WI38 (cell line): ENCODE data around the gene NTN1.
A peak's percentile ranks its signal among the peaks of the same experiment; 100 is the strongest.

ENCODE experiments used
- H3K4me3 ChIP-seq: 2 replicates; pipeline ENCODE4 v1.5.1; 2011; ENCODE audit warnings: low read depth, mild to moderate bottlenecking, control low read depth, low read length
- TF ChIP-seq, protein P1 (sequence below): IDR thresholded peaks from 2 replicates; pipeline ENCODE4 v1.5.1; 2012; ENCODE audit warnings: low read depth, mild to moderate bottlenecking, control low read depth, low read length

NTN1 gene

DNA sequence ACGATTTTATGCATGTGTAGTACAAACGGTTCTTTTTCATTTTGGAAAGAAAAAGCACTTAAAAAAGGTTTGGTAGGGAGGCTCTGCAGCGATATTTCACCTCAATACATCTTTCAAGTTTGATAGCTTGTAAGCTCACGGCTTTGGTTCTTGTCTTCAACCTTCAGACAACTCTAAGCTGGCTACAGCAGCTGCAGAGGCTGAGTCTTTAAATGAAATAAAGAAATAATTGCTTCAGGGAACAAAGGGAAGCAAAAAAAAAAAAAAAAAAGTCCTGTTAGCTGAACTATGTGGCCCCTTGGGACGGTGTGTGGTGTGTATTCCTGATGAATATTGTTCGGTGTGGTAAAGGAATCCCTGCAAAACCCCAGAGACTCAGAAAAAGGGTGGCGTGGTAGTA, 265.1 kb downstream of the NTN1 start:
- no peak overlapping the region for H3K4me3 ChIP-seq
- TF ChIP-seq, protein P1, sequence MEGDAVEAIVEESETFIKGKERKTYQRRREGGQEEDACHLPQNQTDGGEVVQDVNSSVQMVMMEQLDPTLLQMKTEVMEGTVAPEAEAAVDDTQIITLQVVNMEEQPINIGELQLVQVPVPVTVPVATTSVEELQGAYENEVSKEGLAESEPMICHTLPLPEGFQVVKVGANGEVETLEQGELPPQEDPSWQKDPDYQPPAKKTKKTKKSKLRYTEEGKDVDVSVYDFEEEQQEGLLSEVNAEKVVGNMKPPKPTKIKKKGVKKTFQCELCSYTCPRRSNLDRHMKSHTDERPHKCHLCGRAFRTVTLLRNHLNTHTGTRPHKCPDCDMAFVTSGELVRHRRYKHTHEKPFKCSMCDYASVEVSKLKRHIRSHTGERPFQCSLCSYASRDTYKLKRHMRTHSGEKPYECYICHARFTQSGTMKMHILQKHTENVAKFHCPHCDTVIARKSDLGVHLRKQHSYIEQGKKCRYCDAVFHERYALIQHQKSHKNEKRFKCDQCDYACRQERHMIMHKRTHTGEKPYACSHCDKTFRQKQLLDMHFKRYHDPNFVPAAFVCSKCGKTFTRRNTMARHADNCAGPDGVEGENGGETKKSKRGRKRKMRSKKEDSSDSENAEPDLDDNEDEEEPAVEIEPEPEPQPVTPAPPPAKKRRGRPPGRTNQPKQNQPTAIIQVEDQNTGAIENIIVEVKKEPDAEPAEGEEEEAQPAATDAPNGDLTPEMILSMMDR, result no peak

DNA sequence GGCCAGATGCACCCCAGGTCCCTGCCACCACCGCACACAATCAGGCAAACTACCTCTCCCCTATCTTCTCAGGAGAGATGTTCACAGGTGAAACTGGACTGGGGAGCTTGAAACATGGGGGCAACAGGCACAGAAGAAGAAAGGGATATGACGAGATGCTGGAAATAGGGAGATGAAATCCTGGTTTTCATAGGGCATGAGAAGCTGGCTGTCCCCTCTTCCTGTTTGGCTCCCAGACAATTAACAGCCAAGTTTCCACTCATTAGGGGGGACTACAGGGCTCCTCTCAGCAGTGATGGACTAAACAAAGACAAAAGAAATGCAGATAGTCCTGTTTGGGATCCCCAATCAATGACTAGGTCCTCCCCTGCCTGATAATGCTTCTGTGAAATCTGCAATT, 266.0 kb downstream of the NTN1 start:
- no peak overlapping the region for H3K4me3 ChIP-seq

DNA sequence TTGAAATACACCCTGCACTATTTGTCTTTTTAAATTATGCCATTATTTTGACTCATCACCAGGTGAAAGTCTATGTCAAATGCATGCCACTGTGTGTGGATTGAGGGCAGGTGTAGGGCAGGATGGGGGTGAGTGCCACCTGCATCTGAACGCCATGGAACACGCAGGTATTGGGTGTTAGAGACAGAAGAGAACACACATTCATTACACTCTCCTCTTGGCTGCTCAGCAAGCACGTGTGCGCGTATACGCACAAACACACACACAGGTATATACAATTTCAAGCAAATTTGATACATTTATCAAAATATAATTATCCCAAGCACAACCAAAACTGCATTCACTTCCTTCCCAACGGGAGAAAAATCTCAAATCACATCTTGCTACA, 268.9 kb downstream of the NTN1 start:
- no peak overlapping the region for H3K4me3 ChIP-seq
- TF ChIP-seq, protein P1, result no peak

More for the DNA sequence above, 266.0 kb downstream of the NTN1 start:
- TF ChIP-seq, protein P1, result no peak

DNA sequence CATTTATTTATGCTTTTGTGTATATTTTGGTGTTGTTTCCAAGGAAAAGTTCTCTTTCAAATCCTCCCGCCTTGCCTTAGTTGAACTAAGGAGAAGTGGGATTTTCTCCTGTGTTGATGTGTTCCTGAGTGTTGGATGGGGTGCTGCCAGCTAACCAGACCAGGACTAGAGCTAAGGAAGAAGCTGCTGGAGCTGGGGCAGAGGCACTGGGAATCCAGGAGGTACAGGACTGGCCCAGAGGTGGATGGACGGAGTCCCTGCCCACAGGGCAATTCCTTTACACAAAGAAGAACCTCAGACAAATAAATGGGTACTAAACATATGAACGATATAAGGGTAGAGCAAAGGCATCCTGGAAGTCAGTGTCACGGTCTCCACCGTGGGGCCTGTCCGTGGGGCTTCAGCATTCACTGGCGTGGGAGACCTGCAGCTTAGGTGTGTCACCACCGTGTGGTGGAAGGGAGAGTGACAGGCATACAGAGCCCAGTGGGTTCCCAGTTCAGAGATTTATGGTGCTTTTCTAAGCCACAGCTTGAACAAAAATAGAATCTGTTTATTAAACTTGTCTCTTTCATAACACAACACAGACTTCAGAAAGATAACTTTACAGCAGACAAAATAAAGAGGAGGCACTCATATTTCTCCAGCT, 270.7 kb downstream of the NTN1 start:
- no peak overlapping the region for H3K4me3 ChIP-seq
- TF ChIP-seq, protein P1, result peak; percentile 38

DNA sequence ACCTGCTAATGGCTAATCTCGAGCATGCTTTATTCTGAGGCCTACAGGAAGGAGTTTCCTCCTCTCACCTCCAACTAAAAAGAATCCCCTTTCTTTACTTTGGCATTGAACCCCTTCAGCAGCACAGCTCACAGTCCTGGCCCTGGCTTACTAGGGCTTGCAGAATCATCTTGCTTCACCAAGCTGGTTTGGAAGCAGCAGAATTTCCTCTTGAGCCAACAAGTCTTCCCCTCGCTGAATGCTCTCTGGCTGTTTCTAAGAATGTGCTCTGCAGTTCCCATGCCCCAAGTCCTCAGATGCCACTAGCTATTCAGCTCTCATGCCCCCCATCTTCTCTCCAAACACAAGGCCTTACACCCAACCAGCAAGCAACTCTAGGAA, 271.2 kb downstream of the NTN1 start:
- TF ChIP-seq, protein P1, result no peak
- H3K4me3 ChIP-seq, result no peak overlapping the region
